HepG2 (cell line): ENCODE data around the gene ESAM.

Source experiments
- CTCF ChIP-seq: sonication (generic); formaldehyde crosslinking; IDR thresholded peaks from 2 replicates; pipeline ENCODE4 v1.5.0; 2020; ENCODE audit warnings: mild to moderate bottlenecking, missing genetic modification reagents, moderate library complexity
- GLI4 ChIP-seq: sonication (generic); formaldehyde crosslinking; IDR thresholded peaks from 2 replicates; pipeline ENCODE4 v1.5.1; 2020; ENCODE audit warnings: missing genetic modification reagents, mild to moderate bottlenecking, moderate library complexity, borderline replicate concordance
- KDM1A ChIP-seq: IDR thresholded peaks from 2 replicates; pipeline ENCODE4 v1.6.1; 2016; ENCODE audit warnings: missing compliant biosample characterization
- MXI1 ChIP-seq: IDR thresholded peaks from 3 replicates; pipeline ENCODE4 v1.6.1; 2012; ENCODE audit warnings: low read depth, low read length, inconsistent platforms, borderline replicate concordance
- TP53 ChIP-seq: sonication (generic); formaldehyde crosslinking; conservative IDR thresholded peaks from 2 replicates; pipeline ENCODE4 v1.4.0; 2020; ENCODE audit warnings: missing genetic modification reagents
- ZNF672 ChIP-seq: sonication (generic); formaldehyde crosslinking; IDR thresholded peaks from 2 replicates; pipeline ENCODE4 v1.8.1; 2022; ENCODE audit warnings: missing genetic modification reagents

GRCh38 chr11:124779568-124779967, 17.5 kb upstream of the ESAM start:
- TF ChIP-seq MXI1, result no peak
- no peak for TF ChIP-seq KDM1A (CRISPR knock-in tag)
- no peak for TF ChIP-seq ZNF672 (CRISPR knock-in tag)
- no peak for TF ChIP-seq TP53
- TF ChIP-seq CTCF (CRISPR knock-in tag), result no peak
- TF ChIP-seq GLI4, result no peak
